GM12872 (cell line): Measurements from ENCODE around the gene TSEN2.

ENCODE experiments used
- TF ChIP-seq, protein P1 (sequence below): IDR thresholded peaks from 3 replicates; pipeline ENCODE4 v1.5.1; 2011; ENCODE audit warnings: low read depth, mild to moderate bottlenecking, low read length, moderate library complexity; ENCODE audit not compliant: insufficient read depth

Gene TSEN2

DNA sequence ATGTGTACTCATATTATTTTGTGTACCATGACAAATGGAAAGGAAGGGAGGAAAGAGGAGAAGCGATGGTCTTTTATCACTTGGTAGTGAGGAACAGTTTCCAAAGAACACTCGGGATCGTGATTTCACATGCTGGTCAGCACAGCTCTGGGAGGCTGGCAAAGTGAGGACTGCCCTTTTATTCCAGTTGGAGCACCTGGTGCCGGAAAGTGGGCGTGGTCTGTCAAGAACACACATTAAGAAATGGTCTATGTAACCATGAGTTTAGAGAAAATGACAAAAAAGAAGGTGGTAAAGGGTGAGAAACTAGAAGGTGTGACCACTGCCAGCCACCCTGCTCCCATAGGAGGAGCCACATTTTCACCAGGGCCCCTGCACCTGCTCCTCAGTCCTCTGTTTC is 7.0 kb upstream of the TSEN2 start:
- TF ChIP-seq, protein P1, sequence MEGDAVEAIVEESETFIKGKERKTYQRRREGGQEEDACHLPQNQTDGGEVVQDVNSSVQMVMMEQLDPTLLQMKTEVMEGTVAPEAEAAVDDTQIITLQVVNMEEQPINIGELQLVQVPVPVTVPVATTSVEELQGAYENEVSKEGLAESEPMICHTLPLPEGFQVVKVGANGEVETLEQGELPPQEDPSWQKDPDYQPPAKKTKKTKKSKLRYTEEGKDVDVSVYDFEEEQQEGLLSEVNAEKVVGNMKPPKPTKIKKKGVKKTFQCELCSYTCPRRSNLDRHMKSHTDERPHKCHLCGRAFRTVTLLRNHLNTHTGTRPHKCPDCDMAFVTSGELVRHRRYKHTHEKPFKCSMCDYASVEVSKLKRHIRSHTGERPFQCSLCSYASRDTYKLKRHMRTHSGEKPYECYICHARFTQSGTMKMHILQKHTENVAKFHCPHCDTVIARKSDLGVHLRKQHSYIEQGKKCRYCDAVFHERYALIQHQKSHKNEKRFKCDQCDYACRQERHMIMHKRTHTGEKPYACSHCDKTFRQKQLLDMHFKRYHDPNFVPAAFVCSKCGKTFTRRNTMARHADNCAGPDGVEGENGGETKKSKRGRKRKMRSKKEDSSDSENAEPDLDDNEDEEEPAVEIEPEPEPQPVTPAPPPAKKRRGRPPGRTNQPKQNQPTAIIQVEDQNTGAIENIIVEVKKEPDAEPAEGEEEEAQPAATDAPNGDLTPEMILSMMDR, result no peak

DNA sequence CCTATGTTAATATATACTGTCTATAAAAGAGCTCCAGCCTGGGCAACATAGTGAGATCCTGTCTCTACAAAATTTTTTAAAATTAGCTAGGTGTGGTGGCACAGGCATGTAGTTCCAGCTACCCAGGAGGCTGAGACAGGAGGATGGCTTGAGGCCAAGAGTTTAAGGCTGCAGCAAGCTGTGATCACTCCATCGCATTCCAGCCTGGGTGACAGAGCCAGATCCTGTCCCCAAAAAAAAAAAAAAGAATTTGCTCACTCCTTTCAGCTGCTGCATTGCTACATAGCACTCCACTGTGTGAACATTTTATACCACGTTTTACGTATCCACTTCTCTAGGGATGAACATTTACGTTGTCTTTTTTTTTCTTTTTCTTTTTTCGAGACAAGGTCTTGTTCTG is 6.0 kb upstream of the TSEN2 start:
- TF ChIP-seq, protein P1, result no peak

DNA sequence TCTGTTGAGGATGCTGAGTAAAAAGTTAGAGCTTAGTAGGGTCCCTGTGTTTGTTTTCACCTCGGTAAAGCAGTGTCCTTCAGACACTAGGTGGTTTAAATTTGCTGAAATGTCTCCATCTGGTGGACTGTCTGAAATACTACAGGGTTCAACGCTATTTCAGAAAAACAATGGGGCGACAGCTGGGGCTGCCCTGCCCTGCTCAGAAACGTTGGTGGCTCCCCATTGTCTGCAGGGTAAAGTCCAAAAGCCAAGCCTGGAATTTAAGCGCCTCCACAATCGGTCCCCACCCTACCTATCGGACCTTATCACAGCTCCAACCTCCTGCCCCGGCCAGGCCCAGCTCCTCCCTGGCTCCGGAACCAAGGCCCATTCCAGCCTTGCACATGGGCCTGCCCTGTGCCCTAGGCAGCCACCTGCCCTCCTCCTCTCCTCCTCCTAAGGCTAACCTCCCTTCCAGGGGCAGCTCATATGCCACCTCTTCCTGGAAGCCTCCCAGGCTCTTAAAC is 4.3 kb upstream of the TSEN2 start:
- TF ChIP-seq, protein P1, result peak; percentile 68

DNA sequence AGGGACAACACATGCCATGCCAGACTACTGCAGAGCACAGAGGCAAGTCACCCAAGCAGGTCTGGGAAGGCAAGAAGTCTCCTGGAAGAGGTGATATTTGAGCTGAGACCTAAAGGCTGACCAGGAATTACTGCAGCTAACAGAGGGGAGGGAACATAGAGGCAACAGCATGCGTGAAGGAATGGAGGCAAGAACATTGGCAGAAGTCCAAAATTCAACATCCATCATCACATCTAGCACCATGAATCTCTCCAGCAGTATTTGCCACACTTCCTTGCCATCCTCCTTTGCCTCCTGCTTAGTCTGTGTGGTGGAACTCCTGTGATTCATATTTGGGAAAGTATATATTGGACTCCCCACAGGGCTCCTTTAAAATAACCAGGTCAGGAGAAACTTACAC is 870 bp upstream of the TSEN2 start:
- TF ChIP-seq, protein P1, result no peak

DNA sequence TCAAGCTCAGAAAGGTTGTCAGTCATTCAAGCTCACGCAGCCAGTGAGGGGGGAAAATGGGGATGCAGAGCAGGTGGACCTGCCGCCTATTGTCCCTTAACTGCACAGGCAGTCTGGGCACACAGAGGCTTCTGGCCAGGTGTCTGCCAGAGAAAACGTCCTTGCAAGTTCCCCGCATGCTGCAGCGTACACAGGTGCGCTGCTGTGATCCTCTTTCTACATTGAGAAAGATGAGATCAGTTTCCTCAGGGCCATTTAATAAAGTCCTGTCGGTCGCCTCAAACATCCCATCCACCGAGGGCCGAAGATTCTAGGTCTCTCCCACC is 445 bp upstream of the TSEN2 start:
- TF ChIP-seq, protein P1, result no peak

DNA sequence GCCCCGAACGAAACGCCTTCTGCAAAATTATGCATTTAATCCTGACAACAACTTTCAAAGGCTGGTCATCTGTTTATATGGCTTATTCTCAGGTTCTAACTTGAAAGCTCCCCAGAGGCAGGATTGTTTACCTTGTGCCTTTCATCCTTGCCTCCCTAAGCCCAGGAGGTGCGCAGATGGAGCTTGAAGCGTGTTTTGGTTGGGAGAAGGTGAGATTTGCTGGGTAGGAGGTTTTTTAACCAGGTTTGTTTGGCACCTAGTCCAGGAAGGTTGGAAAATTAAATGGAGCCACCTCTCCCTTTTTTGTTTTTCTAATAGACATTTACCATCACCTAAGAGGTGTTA is 675 bp downstream of the TSEN2 start:
- TF ChIP-seq, protein P1, result no peak

DNA sequence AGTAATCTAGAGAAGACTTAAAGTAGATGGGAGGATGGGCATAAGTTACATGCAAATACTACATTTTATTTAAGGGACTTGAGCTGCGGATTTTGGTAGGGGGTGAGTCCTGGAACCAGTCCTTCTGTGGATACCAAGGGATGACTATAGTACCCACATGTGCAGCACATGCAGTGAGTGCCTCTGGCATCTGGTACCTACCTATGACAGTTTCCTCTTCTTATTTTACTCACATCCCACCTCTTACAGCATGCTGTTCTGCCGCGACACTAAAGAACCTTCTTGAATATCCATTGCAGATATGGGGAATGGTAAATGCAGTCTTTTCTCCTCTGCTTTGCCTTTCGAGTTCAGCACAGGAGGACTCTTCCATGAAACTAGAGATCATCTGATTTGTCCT is 1.7 kb downstream of the TSEN2 start:
- TF ChIP-seq, protein P1, result no peak

DNA sequence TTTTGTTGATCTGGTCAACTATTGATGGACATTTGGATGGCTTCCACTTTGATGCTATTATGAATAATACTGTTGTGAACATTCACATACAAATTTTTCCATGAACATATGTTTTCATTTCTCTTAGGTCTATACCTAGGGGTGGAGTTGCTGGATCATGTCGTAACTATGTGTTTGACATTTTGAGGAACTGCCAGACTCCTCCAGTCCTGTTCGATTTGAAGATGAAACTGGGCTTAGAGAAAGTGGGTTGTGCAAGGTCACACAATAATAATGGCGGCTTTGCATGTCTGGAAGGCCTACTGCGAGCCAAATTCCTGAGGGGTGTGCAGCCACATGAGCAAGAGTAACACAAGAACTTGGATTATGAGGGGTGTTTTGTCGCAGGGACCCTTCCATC is 2.6 kb downstream of the TSEN2 start:
- TF ChIP-seq, protein P1, result no peak
